H1 (cell line): Measurements from ENCODE around the gene CELF4. TPM values are rescaled to one million over a fixed set of nuclear protein-coding genes. Genes with fewer than 3 reads are reported as not detected.

ENCODE experiments used
- CBX5 ChIP-seq: fragments of 300-800, 300-1000 bp; sonication (generic); IDR thresholded peaks from 2 replicates; pipeline ENCODE4 v1.7.1; 2016; ENCODE audit warnings: antibody characterized with exemption, low read length, low read depth
- CBX8 ChIP-seq: fragments of 300-800, 300-1000 bp; sonication (generic); IDR thresholded peaks from 2 replicates; pipeline ENCODE4 v1.7.1; 2016; ENCODE audit warnings: low read depth, low read length, borderline replicate concordance
- CREB1 ChIP-seq: IDR thresholded peaks from 2 replicates; pipeline ENCODE4 v1.6.1; 2012; ENCODE audit warnings: inconsistent platforms
- EP300 ChIP-seq, 2 experiments: IDR thresholded peaks; 1 replicate in 1 of 2; 2 replicates in 1 of 2; pipeline ENCODE4 v1.6.1; 2011 to 2012; ENCODE audit warnings: low read depth in 2 of 2, low read length in 2 of 2, mild to moderate bottlenecking in 2 of 2, borderline replicate concordance in 1 of 2, inconsistent platforms in 1 of 2, moderate library complexity in 1 of 2
- HDAC6 ChIP-seq: IDR thresholded peaks from one replicate; pipeline ENCODE4 v1.7.1; 2012; ENCODE audit warnings: low read depth, mild to moderate bottlenecking, inconsistent platforms, low read length, moderate library complexity
- JUND ChIP-seq: IDR thresholded peaks from 2 replicates; pipeline ENCODE4 v1.6.1; 2011; ENCODE audit warnings: mild to moderate bottlenecking, improper control_type of control experiment, low read length
- KDM1A ChIP-seq: fragments of 200-600, 300-600 bp; sonication (generic); IDR thresholded peaks from 2 replicates; pipeline ENCODE4 v1.7.1; 2016; ENCODE audit warnings: mild to moderate bottlenecking, low read length, borderline replicate concordance
- MAFK ChIP-seq: IDR thresholded peaks from 2 replicates; pipeline ENCODE4 v1.6.1; 2012; ENCODE audit warnings: low read depth, mild to moderate bottlenecking, improper control_type of control experiment, low read length
- POLR2AphosphoS5 ChIP-seq: IDR thresholded peaks from 2 replicates; pipeline ENCODE4 v1.6.1; 2011; ENCODE audit warnings: low read depth, low read length
- SIX5 ChIP-seq: IDR thresholded peaks from 2 replicates; pipeline ENCODE4 v1.6.1; 2011; ENCODE audit warnings: mild to moderate bottlenecking, low read depth, low read length
- TAF1 ChIP-seq: IDR thresholded peaks from 2 replicates; pipeline ENCODE4 v1.6.1; 2011; ENCODE audit warnings: mild to moderate bottlenecking, low read depth, low read length
- TBP ChIP-seq: IDR thresholded peaks from 2 replicates; pipeline ENCODE4 v1.6.1; 2011; ENCODE audit warnings: low read depth, low read length, improper control_type of control experiment
- YY1 ChIP-seq: IDR thresholded peaks from 2 replicates; pipeline ENCODE4 v1.6.1; 2011; ENCODE audit warnings: low read depth, mild to moderate bottlenecking, low read length
- polyA plus RNA-seq, 7 experiments: library from polyadenylated mRNA; depleted of rRNA in 3 of 7; stranded (reverse) in 5 of 7; unstranded in 2 of 7; fragments of >200 nt in 5 of 7; fragments of 200-250 nt in 2 of 7; gene quantifications; 1 replicate in 5 of 7; 2 replicates in 1 of 7; 4 replicates in 1 of 7; pipeline versions ENCODE4 v1.2.1 to v1.2.3, GENCODE V29; 2011 to 2013; ENCODE audit warnings: missing spikeins in 2 of 7, mixed read lengths in 2 of 7
- total RNA-seq: library from RNA; stranded (reverse); fragmentation: NEBNext Ultra II Directional; extraction: Animal tissue kit (Norgen Biotek cat#: 25700); gene quantifications from 2 replicates; pipeline ENCODE4 v1.2.1, GENCODE V29; 2021
- TF ChIP-seq, protein P1 (sequence below): fragments of 300-600 bp; sonication (generic); IDR thresholded peaks from 2 replicates; pipeline ENCODE4 v1.7.1; 2012; ENCODE audit warnings: low read length, moderate library complexity, mild to moderate bottlenecking, inconsistent platforms; ENCODE audit not compliant: insufficient replicate concordance

Gene CELF4
- total and polyA plus RNA-seq, 2 of the 8 experiments (the other 6 are each of a cell fraction or from before 2014, with no cell fraction given) = 1.6 to 3.4 TPM

GRCh38 chr18:37388413-37388812 lies 177.2 kb downstream of the CELF4 start (continued):
- TF ChIP-seq, protein P1, sequence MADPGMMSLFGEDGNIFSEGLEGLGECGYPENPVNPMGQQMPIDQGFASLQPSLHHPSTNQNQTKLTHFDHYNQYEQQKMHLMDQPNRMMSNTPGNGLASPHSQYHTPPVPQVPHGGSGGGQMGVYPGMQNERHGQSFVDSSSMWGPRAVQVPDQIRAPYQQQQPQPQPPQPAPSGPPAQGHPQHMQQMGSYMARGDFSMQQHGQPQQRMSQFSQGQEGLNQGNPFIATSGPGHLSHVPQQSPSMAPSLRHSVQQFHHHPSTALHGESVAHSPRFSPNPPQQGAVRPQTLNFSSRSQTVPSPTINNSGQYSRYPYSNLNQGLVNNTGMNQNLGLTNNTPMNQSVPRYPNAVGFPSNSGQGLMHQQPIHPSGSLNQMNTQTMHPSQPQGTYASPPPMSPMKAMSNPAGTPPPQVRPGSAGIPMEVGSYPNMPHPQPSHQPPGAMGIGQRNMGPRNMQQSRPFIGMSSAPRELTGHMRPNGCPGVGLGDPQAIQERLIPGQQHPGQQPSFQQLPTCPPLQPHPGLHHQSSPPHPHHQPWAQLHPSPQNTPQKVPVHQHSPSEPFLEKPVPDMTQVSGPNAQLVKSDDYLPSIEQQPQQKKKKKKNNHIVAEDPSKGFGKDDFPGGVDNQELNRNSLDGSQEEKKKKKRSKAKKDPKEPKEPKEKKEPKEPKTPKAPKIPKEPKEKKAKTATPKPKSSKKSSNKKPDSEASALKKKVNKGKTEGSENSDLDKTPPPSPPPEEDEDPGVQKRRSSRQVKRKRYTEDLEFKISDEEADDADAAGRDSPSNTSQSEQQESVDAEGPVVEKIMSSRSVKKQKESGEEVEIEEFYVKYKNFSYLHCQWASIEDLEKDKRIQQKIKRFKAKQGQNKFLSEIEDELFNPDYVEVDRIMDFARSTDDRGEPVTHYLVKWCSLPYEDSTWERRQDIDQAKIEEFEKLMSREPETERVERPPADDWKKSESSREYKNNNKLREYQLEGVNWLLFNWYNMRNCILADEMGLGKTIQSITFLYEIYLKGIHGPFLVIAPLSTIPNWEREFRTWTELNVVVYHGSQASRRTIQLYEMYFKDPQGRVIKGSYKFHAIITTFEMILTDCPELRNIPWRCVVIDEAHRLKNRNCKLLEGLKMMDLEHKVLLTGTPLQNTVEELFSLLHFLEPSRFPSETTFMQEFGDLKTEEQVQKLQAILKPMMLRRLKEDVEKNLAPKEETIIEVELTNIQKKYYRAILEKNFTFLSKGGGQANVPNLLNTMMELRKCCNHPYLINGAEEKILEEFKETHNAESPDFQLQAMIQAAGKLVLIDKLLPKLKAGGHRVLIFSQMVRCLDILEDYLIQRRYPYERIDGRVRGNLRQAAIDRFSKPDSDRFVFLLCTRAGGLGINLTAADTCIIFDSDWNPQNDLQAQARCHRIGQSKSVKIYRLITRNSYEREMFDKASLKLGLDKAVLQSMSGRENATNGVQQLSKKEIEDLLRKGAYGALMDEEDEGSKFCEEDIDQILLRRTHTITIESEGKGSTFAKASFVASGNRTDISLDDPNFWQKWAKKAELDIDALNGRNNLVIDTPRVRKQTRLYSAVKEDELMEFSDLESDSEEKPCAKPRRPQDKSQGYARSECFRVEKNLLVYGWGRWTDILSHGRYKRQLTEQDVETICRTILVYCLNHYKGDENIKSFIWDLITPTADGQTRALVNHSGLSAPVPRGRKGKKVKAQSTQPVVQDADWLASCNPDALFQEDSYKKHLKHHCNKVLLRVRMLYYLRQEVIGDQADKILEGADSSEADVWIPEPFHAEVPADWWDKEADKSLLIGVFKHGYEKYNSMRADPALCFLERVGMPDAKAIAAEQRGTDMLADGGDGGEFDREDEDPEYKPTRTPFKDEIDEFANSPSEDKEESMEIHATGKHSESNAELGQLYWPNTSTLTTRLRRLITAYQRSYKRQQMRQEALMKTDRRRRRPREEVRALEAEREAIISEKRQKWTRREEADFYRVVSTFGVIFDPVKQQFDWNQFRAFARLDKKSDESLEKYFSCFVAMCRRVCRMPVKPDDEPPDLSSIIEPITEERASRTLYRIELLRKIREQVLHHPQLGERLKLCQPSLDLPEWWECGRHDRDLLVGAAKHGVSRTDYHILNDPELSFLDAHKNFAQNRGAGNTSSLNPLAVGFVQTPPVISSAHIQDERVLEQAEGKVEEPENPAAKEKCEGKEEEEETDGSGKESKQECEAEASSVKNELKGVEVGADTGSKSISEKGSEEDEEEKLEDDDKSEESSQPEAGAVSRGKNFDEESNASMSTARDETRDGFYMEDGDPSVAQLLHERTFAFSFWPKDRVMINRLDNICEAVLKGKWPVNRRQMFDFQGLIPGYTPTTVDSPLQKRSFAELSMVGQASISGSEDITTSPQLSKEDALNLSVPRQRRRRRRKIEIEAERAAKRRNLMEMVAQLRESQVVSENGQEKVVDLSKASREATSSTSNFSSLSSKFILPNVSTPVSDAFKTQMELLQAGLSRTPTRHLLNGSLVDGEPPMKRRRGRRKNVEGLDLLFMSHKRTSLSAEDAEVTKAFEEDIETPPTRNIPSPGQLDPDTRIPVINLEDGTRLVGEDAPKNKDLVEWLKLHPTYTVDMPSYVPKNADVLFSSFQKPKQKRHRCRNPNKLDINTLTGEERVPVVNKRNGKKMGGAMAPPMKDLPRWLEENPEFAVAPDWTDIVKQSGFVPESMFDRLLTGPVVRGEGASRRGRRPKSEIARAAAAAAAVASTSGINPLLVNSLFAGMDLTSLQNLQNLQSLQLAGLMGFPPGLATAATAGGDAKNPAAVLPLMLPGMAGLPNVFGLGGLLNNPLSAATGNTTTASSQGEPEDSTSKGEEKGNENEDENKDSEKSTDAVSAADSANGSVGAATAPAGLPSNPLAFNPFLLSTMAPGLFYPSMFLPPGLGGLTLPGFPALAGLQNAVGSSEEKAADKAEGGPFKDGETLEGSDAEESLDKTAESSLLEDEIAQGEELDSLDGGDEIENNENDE = no peak
- TF ChIP-seq TAF1 (no peak), EP300 (IDR thresholded peaks at IDR 0.05; ENCODE audit: borderline replicate concordance in 1 of 2, low read depth in 2 of 2, low read length in 2 of 2) (no peak), CREB1 (no peak), JUND (no peak), POLR2AphosphoS5 (no peak), HDAC6 (no peak), CBX5 (no peak), CBX8 (no peak), KDM1A (no peak), YY1 (no peak), TBP (no peak), SIX5 (no peak), MAFK (no peak)
